ENCODE measurements around the gene NTNG1. TPM values are rescaled to one million over a fixed set of nuclear protein-coding genes. Genes with fewer than 3 reads are reported as not detected.

Gene NTNG1
- total RNA-seq, 1 experiment from 2014 or later: 2.3 TPM

- no peak for DNase-seq (ENCODE audit: low spot score)
- CTCF ChIA-PET: interaction anchor here (1.3 kb wide), 1 partner anchor 10 kb away, joined by 6 read pairs; no protein-coding TSS in a partner anchor
- POLR2A ChIA-PET: no interaction called here
- Mint-ChIP-seq H3K36me3 (no peaks in the 10 kb centered on the region), H3K9me3 (no peaks in the 10 kb centered on the region), H3K27me3 (ENCODE audit: low read depth) (no peaks in the 10 kb centered on the region), H3K4me1 (peaks cover 11% of the 10 kb centered on the region), H3K27ac (no peak overlapping the region), H3K4me3 (no peak overlapping the region)
- no peak for ATAC-seq
- TF ChIP-seq JAZF1 (CRISPR knock-in tag; IDR thresholded peaks at IDR 0.05): no peak
Observed at GRCh38 chr1:107467286-107467685, 326.4 kb downstream of the NTNG1 start.

- POLR2A ChIA-PET: no interaction called here
- H3K27me3 Mint-ChIP-seq (ENCODE audit: low read depth): no peaks in the 10 kb centered on the region
- TF ChIP-seq RELA (CRISPR knock-in tag; IDR thresholded peaks at IDR 0.05; ENCODE audit: borderline replicate concordance): no peak
- TF ChIP-seq ZMAT4 (CRISPR knock-in tag; IDR thresholded peaks at IDR 0.05): no peak
- TF ChIP-seq ZNF281 (CRISPR knock-in tag; IDR thresholded peaks at IDR 0.05): no peak
- no peak for TF ChIP-seq ETV6 (CRISPR knock-in tag; IDR thresholded peaks at IDR 0.05)
- no peak for TF ChIP-seq GTF2I (CRISPR knock-in tag; conservative IDR thresholded peaks at IDR 0.05)
- TF ChIP-seq NFYB (CRISPR knock-in tag; conservative IDR thresholded peaks at IDR 0.05; ENCODE audit: low read depth): no peak
- TF ChIP-seq SOX15 (CRISPR knock-in tag; IDR thresholded peaks at IDR 0.05): no peak
- no peak for TF ChIP-seq IRF1 (CRISPR knock-in tag; IDR thresholded peaks at IDR 0.05)
- TF ChIP-seq NR3C1 (CRISPR knock-in tag; conservative IDR thresholded peaks at IDR 0.05; ENCODE audit: low read depth): no peak
- TF ChIP-seq MAX (CRISPR knock-in tag; IDR thresholded peaks at IDR 0.05): no peak
- DNase-seq (ENCODE audit: low spot score): no peak
- peaks cover 11% of the 10 kb centered on the region for H3K4me1 Mint-ChIP-seq
- CTCF ChIA-PET: no interaction called here
- ATAC-seq: no peak
- no peak overlapping the region for H3K27ac Mint-ChIP-seq
- no peaks in the 10 kb centered on the region for H3K9me3 Mint-ChIP-seq
- no peaks in the 10 kb centered on the region for H3K36me3 Mint-ChIP-seq
- H3K4me3 Mint-ChIP-seq: no peak overlapping the region
Observed at GRCh38 chr1:107467811-107468210, 327.0 kb downstream of the NTNG1 start.

GRCh38 chr1:107473065-107473464, 332.2 kb downstream of the NTNG1 start:
- CTCF ChIA-PET: interaction anchor here (0.7 kb wide), 1 partner anchor 20 kb away, joined by 3 read pairs; no protein-coding TSS in a partner anchor
- H3K27me3 Mint-ChIP-seq (ENCODE audit: low read depth): no peaks in the 10 kb centered on the region
- H3K9me3 Mint-ChIP-seq: peaks cover 6% of the 10 kb centered on the region; the same call in 1 of the 2 replicates
- H3K27ac Mint-ChIP-seq: no peak overlapping the region
- no peak for ATAC-seq
- DNase-seq (ENCODE audit: low spot score): no peak
- H3K36me3 Mint-ChIP-seq: no peaks in the 10 kb centered on the region
- H3K4me1 Mint-ChIP-seq: no peaks in the 10 kb centered on the region
- no peak overlapping the region for H3K4me3 Mint-ChIP-seq
- POLR2A ChIA-PET: no interaction called here
- no peak for TF ChIP-seq ELF4 (CRISPR knock-in tag; IDR thresholded peaks at IDR 0.05; ENCODE audit: low read depth)
- TF ChIP-seq TCF7 (CRISPR knock-in tag; IDR thresholded peaks at IDR 0.05; ENCODE audit: low read depth): no peak
- TF ChIP-seq PRRX2 (CRISPR knock-in tag; IDR thresholded peaks at IDR 0.05): no peak
- TF ChIP-seq ZNF317 (CRISPR knock-in tag; IDR thresholded peaks at IDR 0.05; ENCODE audit: borderline replicate concordance, low read depth): no peak
- no peak for TF ChIP-seq NFYB (CRISPR knock-in tag; conservative IDR thresholded peaks at IDR 0.05; ENCODE audit: low read depth)
- TF ChIP-seq EMX1 (CRISPR knock-in tag; IDR thresholded peaks at IDR 0.05): no peak
- no peak for TF ChIP-seq FOXP4 (CRISPR knock-in tag; IDR thresholded peaks at IDR 0.05)
- TF ChIP-seq GRHL2 (CRISPR knock-in tag; IDR thresholded peaks at IDR 0.05; ENCODE audit: insufficient replicate concordance, severe bottlenecking): no peak
- TF ChIP-seq HMGXB4 (CRISPR knock-in tag; IDR thresholded peaks at IDR 0.05): no peak
- no peak for TF ChIP-seq CREB1 (CRISPR knock-in tag; IDR thresholded peaks at IDR 0.05)
- TF ChIP-seq KAT7 (CRISPR knock-in tag; IDR thresholded peaks at IDR 0.05; ENCODE audit: borderline replicate concordance): no peak
- no peak for TF ChIP-seq ZNF232 (CRISPR knock-in tag; IDR thresholded peaks at IDR 0.05)
- TF ChIP-seq ZSCAN18 (CRISPR knock-in tag; IDR thresholded peaks at IDR 0.05): no peak
- no peak for TF ChIP-seq ZBTB21 (CRISPR knock-in tag; IDR thresholded peaks at IDR 0.05; ENCODE audit: borderline replicate concordance)

All from WTC11 (cell line).